ENCODE results near the gene SIRPB2. TPM values are rescaled to one million over a fixed set of nuclear protein-coding genes. Genes with fewer than 3 reads are reported as not detected.

The SIRPB2 gene
- total and polyA plus RNA-seq, 2 of the 8 experiments (the other 6 are each of a cell fraction or from before 2014, with no cell fraction given), result 0.28 TPM; not detected in 1

DNA sequence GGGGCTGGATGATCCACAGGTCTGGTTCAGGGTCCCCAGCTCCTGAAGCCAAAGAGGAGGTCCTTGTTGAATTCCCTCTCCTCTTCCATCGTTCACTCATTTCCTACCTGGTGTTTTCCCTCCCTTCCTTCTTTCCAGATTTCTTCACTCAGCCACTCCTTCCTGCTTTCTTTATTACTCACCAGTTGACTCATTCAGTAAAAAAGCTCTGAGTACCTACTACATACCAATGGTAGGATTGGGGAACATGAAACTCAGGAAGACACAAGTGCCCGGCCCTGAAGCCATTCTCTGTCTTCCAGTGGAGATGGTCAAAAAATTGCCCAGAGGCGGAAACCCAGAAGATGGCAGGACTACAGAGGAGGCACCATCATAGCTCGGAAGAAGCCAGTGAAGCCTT lies 12.7 kb downstream of the SIRPB2 start (continued):
- TF ChIP-seq CEBPB (IDR thresholded peaks at IDR 0.05; ENCODE audit: low read depth, low read length), result no peak
- TF ChIP-seq FOSL1 (IDR thresholded peaks at IDR 0.05; ENCODE audit: insufficient read depth, low read depth, low read length), result no peak
- no peak for TF ChIP-seq SIRT6 (IDR thresholded peaks at IDR 0.05; ENCODE audit: low read length)
- no peak for TF ChIP-seq TBP (IDR thresholded peaks at IDR 0.05; ENCODE audit: low read depth, low read length)
- TF ChIP-seq CBX5 (IDR thresholded peaks at IDR 0.05; ENCODE audit: low read depth, low read length), result no peak
- TF ChIP-seq TAF1 (IDR thresholded peaks at IDR 0.05; ENCODE audit: low read depth, low read length), result no peak
- no peak for TF ChIP-seq BRCA1 (IDR thresholded peaks at IDR 0.05; ENCODE audit: low read depth, low read length)

Measured in H1 (cell line).